ENCODE measurements around the gene ALDH3A1. TPM values are rescaled to one million over a fixed set of nuclear protein-coding genes. Genes with fewer than 3 reads are reported as not detected.

Gene ALDH3A1
- total RNA-seq, 2 donors from 2014 or later, result 0.42 to 0.44 TPM

DNA sequence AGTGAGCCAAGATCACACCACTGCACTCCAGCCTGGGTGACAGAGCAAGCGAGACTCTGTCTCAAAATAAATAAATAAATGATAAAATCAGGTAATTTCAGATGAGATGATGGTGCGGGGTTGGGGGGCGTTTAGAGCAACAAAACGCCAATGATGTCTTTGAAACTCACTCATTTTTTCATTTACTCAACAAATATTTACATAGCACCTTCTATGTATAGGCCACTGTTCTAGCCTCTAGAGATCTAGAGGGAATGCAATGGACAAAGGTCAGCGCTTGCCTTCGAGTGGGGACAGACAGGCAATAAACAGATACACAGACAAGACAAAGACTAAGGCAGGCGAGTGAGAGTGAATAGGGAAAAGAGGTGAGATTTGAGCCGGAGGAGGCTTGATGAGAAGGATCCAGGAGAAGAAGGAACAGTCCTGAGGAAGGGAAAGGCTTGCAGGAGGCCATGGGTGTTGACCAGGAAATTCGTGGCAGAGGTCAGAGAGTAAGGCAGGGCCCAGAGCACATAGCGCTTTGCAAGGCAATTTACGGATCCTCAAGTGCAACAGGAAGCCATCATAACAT is 14.1 kb downstream of the ALDH3A1 start:
- H3K4me1 Mint-ChIP-seq, result peaks cover 4% of the 10 kb centered on the region
- TF ChIP-seq, protein P1, sequence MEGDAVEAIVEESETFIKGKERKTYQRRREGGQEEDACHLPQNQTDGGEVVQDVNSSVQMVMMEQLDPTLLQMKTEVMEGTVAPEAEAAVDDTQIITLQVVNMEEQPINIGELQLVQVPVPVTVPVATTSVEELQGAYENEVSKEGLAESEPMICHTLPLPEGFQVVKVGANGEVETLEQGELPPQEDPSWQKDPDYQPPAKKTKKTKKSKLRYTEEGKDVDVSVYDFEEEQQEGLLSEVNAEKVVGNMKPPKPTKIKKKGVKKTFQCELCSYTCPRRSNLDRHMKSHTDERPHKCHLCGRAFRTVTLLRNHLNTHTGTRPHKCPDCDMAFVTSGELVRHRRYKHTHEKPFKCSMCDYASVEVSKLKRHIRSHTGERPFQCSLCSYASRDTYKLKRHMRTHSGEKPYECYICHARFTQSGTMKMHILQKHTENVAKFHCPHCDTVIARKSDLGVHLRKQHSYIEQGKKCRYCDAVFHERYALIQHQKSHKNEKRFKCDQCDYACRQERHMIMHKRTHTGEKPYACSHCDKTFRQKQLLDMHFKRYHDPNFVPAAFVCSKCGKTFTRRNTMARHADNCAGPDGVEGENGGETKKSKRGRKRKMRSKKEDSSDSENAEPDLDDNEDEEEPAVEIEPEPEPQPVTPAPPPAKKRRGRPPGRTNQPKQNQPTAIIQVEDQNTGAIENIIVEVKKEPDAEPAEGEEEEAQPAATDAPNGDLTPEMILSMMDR (conservative IDR thresholded peaks at IDR 0.05), result no peak
- no peak overlapping the region for H3K9ac ChIP-seq (ENCODE audit: extremely low read depth, low read length, poor library complexity, severe bottlenecking)
- H3K27me3 Mint-ChIP-seq (ENCODE audit: insufficient read depth), result no peaks in the 10 kb centered on the region
- no peak for DNase-seq
- H3K27me3 ChIP-seq (ENCODE audit: control insufficient read depth, insufficient read depth, low read length, poor library complexity, severe bottlenecking), result no peaks in the 10 kb centered on the region
- 85 to 90% methylated on average over 5 to 10 of the region's 11 CpGs for WGBS, 2 experiments (ENCODE audit: insufficient coverage in 1 of 2, insufficient read length in 1 of 2)
- H3K36me3 Mint-ChIP-seq (ENCODE audit: low read depth), result no peaks in the 10 kb centered on the region
- H3K4me1 ChIP-seq (ENCODE audit: control insufficient read depth, insufficient read depth, low read length), result no peaks in the 10 kb centered on the region
- no peaks in the 10 kb centered on the region for H3K9me3 ChIP-seq (ENCODE audit: control insufficient read depth, low read length)
- H3K4me3 Mint-ChIP-seq, result no peak overlapping the region
- no peaks in the 10 kb centered on the region for H3K9me3 Mint-ChIP-seq
- H3K27ac ChIP-seq (ENCODE audit: low read depth, low read length), result no peak overlapping the region
- H3K4me3 ChIP-seq (ENCODE audit: low read length), result no peak overlapping the region
- H3K36me3 ChIP-seq (ENCODE audit: control insufficient read depth, insufficient read depth, low read length), result no peaks in the 10 kb centered on the region
- H3K27ac Mint-ChIP-seq, result no peak overlapping the region

DNA sequence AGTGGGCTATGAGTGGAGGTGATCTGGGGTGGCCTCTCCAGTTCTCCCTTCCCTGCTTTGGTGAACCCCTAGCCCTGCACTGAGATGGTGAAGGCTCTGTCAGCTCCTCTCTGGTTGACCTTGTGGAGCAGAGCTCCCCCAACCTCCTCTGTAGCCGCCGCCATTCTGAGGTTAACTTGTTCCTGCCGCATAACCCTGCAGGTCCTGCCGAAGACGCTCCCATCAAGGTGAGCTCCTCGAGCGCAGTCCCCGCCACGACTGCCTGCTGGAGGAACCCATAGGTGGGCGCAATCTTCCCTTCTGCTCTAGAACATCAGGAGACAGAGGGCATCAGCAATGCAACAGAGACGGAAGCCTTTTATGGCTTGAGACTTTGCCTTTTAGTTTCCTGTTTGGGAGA is 16.5 kb downstream of the ALDH3A1 start:
- H3K9ac ChIP-seq (ENCODE audit: extremely low read depth, low read length, poor library complexity, severe bottlenecking), result no peak overlapping the region
- no peaks in the 10 kb centered on the region for H3K36me3 ChIP-seq (ENCODE audit: control insufficient read depth, insufficient read depth, low read length)
- Mint-ChIP-seq H3K27ac (no peak overlapping the region), H3K9me3 (no peaks in the 10 kb centered on the region), H3K4me3 (no peak overlapping the region), H3K4me1 (peaks cover 4% of the 10 kb centered on the region), H3K36me3 (ENCODE audit: low read depth) (no peaks in the 10 kb centered on the region), H3K27me3 (ENCODE audit: insufficient read depth) (no peaks in the 10 kb centered on the region)
- no peaks in the 10 kb centered on the region for H3K4me1 ChIP-seq (ENCODE audit: control insufficient read depth, insufficient read depth, low read length)
- DNase-seq, result no peak
- TF ChIP-seq, protein P1 (conservative IDR thresholded peaks at IDR 0.05), result no peak
- H3K4me3 ChIP-seq (ENCODE audit: low read length), result no peak overlapping the region
- H3K9me3 ChIP-seq (ENCODE audit: control insufficient read depth, low read length), result no peaks in the 10 kb centered on the region
- H3K27ac ChIP-seq (ENCODE audit: low read depth, low read length), result no peak overlapping the region
- 85 to 88% methylated on average over 7 to 11 of the region's 11 CpGs for WGBS, 2 experiments (ENCODE audit: insufficient coverage in 1 of 2, insufficient read length in 1 of 2)
- H3K27me3 ChIP-seq (ENCODE audit: control insufficient read depth, insufficient read depth, low read length, poor library complexity, severe bottlenecking), result no peaks in the 10 kb centered on the region

DNA sequence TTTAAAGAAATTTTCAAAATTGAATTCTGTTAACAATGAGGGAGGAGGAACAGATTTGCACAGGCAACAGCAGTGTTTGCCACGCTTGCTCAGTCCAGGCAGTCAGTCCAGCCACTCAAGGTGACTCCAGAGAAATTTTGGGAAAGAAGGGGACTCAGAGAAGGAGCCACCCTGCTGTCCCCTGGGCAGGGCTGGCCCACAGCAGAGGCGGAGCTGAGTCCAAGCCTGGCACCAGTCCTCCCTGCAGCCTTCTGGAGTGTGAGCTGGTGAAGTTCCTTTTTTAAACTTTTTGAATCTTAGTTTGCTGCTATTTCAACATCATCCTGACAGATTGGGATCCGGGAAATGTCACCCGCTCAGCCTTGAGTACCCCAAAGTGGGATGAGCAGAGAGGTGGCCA is 17.3 kb downstream of the ALDH3A1 start:
- TF ChIP-seq, protein P1 (conservative IDR thresholded peaks at IDR 0.05), result no peak
- no peaks in the 10 kb centered on the region for H3K27me3 ChIP-seq (ENCODE audit: control insufficient read depth, insufficient read depth, low read length, poor library complexity, severe bottlenecking)
- DNase-seq, result no peak
- no peak overlapping the region for H3K9ac ChIP-seq (ENCODE audit: extremely low read depth, low read length, poor library complexity, severe bottlenecking)
- H3K4me3 ChIP-seq (ENCODE audit: low read length), result no peak overlapping the region
- Mint-ChIP-seq H3K9me3 (no peaks in the 10 kb centered on the region), H3K27ac (no peak overlapping the region), H3K4me1 (peaks cover 4% of the 10 kb centered on the region), H3K36me3 (ENCODE audit: low read depth) (no peaks in the 10 kb centered on the region), H3K27me3 (ENCODE audit: insufficient read depth) (no peaks in the 10 kb centered on the region), H3K4me3 (no peak overlapping the region)
- H3K27ac ChIP-seq (ENCODE audit: low read depth, low read length), result no peak overlapping the region
- 80 to 95% methylated on average over 2 to 4 of the region's 4 CpGs for WGBS, 2 experiments (ENCODE audit: insufficient coverage in 1 of 2, insufficient read length in 1 of 2)
- H3K36me3 ChIP-seq (ENCODE audit: control insufficient read depth, insufficient read depth, low read length), result no peaks in the 10 kb centered on the region
- H3K9me3 ChIP-seq (ENCODE audit: control insufficient read depth, low read length), result no peaks in the 10 kb centered on the region
- no peaks in the 10 kb centered on the region for H3K4me1 ChIP-seq (ENCODE audit: control insufficient read depth, insufficient read depth, low read length)
